Measurements from ENCODE around the gene TAF10. TPM values are rescaled to one million over a fixed set of nuclear protein-coding genes. Genes with fewer than 3 reads are reported as not detected.
A peak's percentile ranks its signal among the peaks of the same experiment; 100 is the strongest.

TAF10 gene
- total RNA-seq, result 100 to 1,000 TPM; 123 to 210 TPM
- 389 TPM for polyA plus RNA-seq (ENCODE audit: insufficient read depth, low read depth, low replicate concordance)
- long read RNA-seq, donor 1, transcript TAF10-201 (5 exons, 1,215 nt), result major isoform, 68 of 73 reads
- long read RNA-seq, donor 1, partial matches to known transcripts, result 5 of 73 reads
- long read RNA-seq, donor 1, other reads (novel, unspliced or antisense), result 0 of 73 reads
- long read RNA-seq, donor 2, full-length matches to known transcripts, result 33 of 41 reads
- long read RNA-seq, donor 2, partial matches to known transcripts, result 8 of 41 reads
- long read RNA-seq, donor 2, other reads (novel, unspliced or antisense), result 0 of 41 reads

DNA sequence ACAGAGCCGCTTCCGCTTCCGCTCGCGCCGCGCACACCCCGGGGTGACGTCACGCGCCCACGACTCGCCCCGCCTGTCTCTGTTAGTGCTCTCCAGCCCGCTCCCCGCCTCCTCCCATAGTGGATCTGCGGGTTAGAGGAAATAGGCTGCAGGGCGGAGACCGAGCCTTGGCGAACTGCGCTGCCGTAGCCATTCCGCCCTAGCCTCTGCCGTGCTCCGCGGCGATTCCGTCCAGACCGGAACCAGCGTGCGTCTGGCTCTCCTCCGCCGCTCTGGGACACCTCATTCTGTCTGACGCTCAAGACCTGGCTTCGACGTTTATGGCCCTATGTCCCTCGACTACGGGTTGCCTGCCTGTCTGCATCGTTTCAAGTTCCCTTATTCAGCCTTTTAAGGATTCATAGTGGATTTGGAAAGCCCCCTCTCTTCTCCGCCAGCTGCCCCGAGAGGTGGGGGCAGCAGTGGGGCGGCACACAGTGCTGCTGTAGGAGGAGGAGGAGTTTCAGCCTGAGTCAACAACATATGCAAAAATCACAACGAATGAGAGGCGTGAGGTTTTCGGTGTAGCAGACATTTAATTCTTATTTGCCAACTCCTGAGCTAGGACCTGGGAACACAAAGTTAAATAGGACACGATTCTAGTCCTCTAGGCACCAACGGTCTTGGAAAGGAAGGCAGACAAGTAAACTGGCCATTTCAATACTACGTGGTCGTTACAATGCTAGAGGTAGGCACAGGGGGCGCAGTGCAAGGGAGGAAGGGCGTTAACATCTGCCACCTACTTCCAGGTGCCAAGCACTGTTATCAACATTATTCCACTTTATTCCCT lies at the start of gene TAF10:
TAF10 (minus strand) TSS at position 4 of the 829 bp plus-strand sequence. CDS start 27 bp downstream, outside the sequence.
- no peaks in the 10 kb centered on the region for H3K9me3 ChIP-seq
- peaks cover 13% of the 10 kb centered on the region for H3K4me1 ChIP-seq
- 0% methylated on average over 24 to 51 of the region's 51 CpGs for WGBS, 2 donors
- H3K27me3 ChIP-seq, result no peaks in the 10 kb centered on the region
- peak within 1 kb of the TSS; percentile 90 to 92 for H3K27ac ChIP-seq
- H3K36me3 ChIP-seq (ENCODE audit: low read depth, missing control alignments), result no peaks in the 10 kb centered on the region
- peak; percentile 98 for DNase-seq
- TF ChIP-seq, protein P1, sequence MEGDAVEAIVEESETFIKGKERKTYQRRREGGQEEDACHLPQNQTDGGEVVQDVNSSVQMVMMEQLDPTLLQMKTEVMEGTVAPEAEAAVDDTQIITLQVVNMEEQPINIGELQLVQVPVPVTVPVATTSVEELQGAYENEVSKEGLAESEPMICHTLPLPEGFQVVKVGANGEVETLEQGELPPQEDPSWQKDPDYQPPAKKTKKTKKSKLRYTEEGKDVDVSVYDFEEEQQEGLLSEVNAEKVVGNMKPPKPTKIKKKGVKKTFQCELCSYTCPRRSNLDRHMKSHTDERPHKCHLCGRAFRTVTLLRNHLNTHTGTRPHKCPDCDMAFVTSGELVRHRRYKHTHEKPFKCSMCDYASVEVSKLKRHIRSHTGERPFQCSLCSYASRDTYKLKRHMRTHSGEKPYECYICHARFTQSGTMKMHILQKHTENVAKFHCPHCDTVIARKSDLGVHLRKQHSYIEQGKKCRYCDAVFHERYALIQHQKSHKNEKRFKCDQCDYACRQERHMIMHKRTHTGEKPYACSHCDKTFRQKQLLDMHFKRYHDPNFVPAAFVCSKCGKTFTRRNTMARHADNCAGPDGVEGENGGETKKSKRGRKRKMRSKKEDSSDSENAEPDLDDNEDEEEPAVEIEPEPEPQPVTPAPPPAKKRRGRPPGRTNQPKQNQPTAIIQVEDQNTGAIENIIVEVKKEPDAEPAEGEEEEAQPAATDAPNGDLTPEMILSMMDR (IDR thresholded peaks at IDR 0.05), result peak; percentile 10 to 29 (median 24)
- peak; percentile 91 for TF ChIP-seq POLR2A (IDR thresholded peaks at IDR 0.05)
- intact Hi-C loops (cut with DNase I; ENCODE audit: low total_unique reads), result no loop called here
- peak within 1 kb of the TSS; percentile 67 to 93 for H3K4me3 ChIP-seq

DNA sequence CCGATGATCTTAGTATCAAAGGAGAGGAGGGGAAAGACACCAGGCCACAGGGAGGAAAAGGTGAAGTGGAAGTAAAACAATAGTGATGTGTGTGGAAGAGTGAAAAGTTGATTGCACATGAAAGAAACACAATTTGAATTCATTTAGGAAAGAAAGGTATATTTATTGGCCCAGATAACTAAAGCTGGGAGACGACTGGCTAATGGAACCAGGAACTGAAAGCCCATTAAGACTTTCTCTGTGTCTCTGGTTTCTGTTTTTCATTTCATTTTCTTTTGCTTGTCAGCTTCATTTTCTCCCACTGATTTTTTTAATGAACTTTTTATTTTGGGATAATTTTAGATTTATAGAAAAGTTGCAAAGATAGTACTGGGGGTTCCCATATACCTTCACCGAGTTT lies 48.7 kb upstream of the TAF10 start:
- Histone ChIP-seq H3K27me3 (no peaks in the 10 kb centered on the region), H3K9me3 (no peaks in the 10 kb centered on the region), H3K36me3 (ENCODE audit: low read depth, missing control alignments) (no peaks in the 10 kb centered on the region), H3K4me3 (no peak overlapping the region), H3K4me1 (no peaks in the 10 kb centered on the region), H3K27ac (no peak overlapping the region)
- intact Hi-C loops (cut with DNase I; ENCODE audit: low total_unique reads), result no loop called here
- WGBS, 2 donors, result 88 to 96% methylated on average over 3 of the region's 3 CpGs
- DNase-seq, result no peak
- no peak for TF ChIP-seq POLR2A (IDR thresholded peaks at IDR 0.05)
- TF ChIP-seq, protein P1 (IDR thresholded peaks at IDR 0.05), result no peak

DNA sequence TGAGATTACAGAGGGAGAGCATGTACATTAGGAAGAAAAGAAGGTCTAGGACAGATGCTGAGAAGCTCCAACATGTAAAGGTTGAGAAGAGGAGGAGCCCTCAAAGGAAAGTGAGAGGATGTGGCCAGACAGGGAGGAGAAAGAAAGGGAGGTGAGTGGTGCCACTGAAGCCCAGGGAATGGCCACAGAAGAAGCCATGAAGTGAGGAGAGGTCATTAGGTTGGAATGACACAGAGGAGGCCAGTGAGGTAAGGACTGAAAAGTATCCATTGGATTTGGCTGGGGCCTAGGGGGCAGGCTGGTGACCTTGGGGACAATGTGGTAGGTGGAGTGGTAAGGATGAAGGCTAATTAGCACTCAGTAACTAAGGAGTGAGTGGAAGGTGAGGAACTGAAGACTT lies 46.6 kb upstream of the TAF10 start:
- no peak for TF ChIP-seq POLR2A (IDR thresholded peaks at IDR 0.05)
- TF ChIP-seq, protein P1 (IDR thresholded peaks at IDR 0.05), result no peak
- no peaks in the 10 kb centered on the region for H3K36me3 ChIP-seq (ENCODE audit: low read depth, missing control alignments)
- H3K27me3 ChIP-seq, result no peaks in the 10 kb centered on the region
- no peak for DNase-seq
- no peaks in the 10 kb centered on the region for H3K9me3 ChIP-seq
- no peak overlapping the region for H3K27ac ChIP-seq
- intact Hi-C loops (cut with DNase I; ENCODE audit: low total_unique reads), result no loop called here
- H3K4me1 ChIP-seq, result peaks cover 3% of the 10 kb centered on the region
- no peak overlapping the region for H3K4me3 ChIP-seq

DNA sequence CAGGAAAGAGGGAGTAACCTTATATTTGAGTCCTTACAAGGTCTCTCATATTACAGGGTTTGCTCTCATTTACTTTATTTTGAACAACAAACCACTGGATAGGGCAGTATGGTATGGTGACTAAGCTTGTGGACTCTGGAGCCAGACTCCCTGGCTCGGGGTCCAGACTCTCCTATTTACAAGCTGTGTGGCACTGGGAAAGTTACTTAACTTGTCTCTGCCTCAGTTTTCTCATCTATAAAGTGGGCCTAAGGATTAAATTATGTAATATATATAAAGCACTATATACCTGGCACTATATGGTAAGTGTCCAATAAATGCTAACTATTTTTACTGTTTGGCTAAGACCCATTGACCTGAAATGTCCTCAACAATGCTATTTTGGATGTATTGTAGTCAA lies 45.3 kb upstream of the TAF10 start:
- TF ChIP-seq, protein P1 (IDR thresholded peaks at IDR 0.05), result no peak
- no peak for TF ChIP-seq POLR2A (IDR thresholded peaks at IDR 0.05)
- intact Hi-C loops (cut with DNase I; ENCODE audit: low total_unique reads), result no loop called here
- 57 to 89% methylated on average over 1 of the region's 1 CpG for WGBS, 2 donors
- no peaks in the 10 kb centered on the region for H3K9me3 ChIP-seq
- H3K27me3 ChIP-seq, result no peaks in the 10 kb centered on the region
- H3K4me1 ChIP-seq, result peaks cover 3% of the 10 kb centered on the region
- DNase-seq, result no peak
- H3K36me3 ChIP-seq (ENCODE audit: low read depth, missing control alignments), result no peaks in the 10 kb centered on the region
- H3K4me3 ChIP-seq, result no peak overlapping the region
- no peak overlapping the region for H3K27ac ChIP-seq

All from testis (tissue), 5 donors.